ENCODE measurements around the gene SH3TC1. TPM values are rescaled to one million over a fixed set of nuclear protein-coding genes. Genes with fewer than 3 reads are reported as not detected.

The SH3TC1 gene
- total RNA-seq, 1 donor from 2014 or later = 1.2 TPM

DNA sequence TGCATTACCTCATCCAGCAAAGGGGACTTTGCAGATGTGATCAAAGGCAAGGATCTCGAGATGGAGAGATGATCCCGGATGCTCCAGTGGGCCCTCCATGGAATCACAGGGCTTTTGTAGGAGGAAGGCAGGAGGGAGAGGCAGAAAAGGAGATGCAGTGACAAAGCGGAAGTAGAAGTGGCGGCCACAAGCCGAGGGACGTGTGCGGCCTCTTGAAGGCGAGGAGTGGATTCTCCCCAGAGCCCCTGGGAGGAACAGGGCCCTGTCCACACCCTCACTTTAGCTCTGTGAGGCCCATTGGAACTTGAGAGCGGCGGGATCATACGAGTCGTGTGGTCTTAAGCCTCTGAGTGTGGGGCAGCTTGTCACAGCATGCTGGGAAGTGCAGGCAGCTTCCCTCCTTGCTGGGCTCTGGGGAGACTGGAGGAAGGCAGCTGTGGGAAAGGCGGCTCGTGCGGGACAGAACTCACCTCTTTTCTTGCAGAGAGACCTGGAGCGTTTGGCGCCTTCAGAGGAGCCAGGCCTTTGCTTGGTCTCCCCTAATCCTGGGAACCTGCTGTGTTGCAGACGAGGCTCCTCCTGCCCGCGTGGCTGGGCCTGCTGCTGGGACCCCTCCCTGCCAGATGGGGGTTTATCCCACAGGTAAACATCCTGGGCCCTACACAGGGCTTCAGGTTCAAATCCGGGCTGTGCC lies 10.2 kb downstream of the SH3TC1 start:
- TF ChIP-seq, protein P1, sequence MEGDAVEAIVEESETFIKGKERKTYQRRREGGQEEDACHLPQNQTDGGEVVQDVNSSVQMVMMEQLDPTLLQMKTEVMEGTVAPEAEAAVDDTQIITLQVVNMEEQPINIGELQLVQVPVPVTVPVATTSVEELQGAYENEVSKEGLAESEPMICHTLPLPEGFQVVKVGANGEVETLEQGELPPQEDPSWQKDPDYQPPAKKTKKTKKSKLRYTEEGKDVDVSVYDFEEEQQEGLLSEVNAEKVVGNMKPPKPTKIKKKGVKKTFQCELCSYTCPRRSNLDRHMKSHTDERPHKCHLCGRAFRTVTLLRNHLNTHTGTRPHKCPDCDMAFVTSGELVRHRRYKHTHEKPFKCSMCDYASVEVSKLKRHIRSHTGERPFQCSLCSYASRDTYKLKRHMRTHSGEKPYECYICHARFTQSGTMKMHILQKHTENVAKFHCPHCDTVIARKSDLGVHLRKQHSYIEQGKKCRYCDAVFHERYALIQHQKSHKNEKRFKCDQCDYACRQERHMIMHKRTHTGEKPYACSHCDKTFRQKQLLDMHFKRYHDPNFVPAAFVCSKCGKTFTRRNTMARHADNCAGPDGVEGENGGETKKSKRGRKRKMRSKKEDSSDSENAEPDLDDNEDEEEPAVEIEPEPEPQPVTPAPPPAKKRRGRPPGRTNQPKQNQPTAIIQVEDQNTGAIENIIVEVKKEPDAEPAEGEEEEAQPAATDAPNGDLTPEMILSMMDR (IDR thresholded peaks at IDR 0.05) = no peak
- no peaks in the 10 kb centered on the region for H3K4me1 Mint-ChIP-seq (ENCODE audit: low read depth)
- H3K9me3 Mint-ChIP-seq (ENCODE audit: low read depth) = no peaks in the 10 kb centered on the region
- H3K27me3 Mint-ChIP-seq (ENCODE audit: low read depth) = peaks cover 3% of the 10 kb centered on the region
- no peaks in the 10 kb centered on the region for H3K36me3 Mint-ChIP-seq (ENCODE audit: low read depth)
- DNase-seq (ENCODE audit: low spot score) = no peak
- H3K27ac Mint-ChIP-seq (ENCODE audit: unreplicated experiment) = no peak overlapping the region
- H3K4me3 Mint-ChIP-seq (ENCODE audit: unreplicated experiment) = no peak overlapping the region

DNA sequence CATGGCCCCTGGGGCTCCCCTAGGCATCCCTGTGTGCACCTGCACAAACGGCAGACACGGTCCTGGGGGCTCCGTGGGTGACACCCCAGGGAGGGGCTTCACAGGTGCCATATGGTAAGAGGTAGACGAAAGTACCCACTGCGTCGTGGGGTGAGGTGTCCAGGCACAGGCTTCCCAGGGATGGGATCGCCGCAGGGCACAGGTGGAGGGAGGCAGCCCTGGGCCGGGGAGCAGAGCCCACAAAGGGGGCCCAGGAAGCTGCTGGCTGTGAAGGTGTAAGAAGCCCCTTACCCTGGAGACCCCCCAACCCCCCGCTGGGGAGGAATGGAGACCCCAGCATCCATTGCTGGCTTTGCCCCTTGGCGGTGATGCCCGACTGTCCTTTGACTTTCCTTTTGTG lies 10.9 kb downstream of the SH3TC1 start:
- no peak for DNase-seq (ENCODE audit: low spot score)
- no peaks in the 10 kb centered on the region for H3K9me3 Mint-ChIP-seq (ENCODE audit: low read depth)
- no peaks in the 10 kb centered on the region for H3K36me3 Mint-ChIP-seq (ENCODE audit: low read depth)
- no peak overlapping the region for H3K4me3 Mint-ChIP-seq (ENCODE audit: unreplicated experiment)
- H3K4me1 Mint-ChIP-seq (ENCODE audit: low read depth) = peaks cover 3% of the 10 kb centered on the region
- H3K27ac Mint-ChIP-seq (ENCODE audit: unreplicated experiment) = no peak overlapping the region
- peaks cover 3% of the 10 kb centered on the region for H3K27me3 Mint-ChIP-seq (ENCODE audit: low read depth)
- TF ChIP-seq, protein P1 (IDR thresholded peaks at IDR 0.05) = no peak

DNA sequence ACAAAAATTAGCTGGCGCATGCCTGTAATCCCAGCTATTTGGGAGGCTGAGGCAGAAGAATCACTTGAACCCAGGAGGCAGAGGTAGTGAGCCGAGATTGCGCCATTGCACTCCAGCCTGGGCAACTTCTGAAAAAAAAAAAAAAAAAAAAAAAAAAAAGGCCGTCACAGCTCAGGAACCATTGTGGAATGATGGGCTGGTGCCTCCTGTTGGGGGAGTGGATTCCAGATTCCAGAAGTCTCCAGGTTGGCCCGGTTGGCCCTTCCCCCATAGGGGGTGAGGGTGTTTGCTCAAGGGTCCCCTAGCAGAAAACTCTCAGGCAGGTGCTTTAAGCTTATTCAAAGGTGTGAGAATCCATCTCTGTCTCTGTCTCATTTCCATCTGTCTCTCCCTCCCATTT lies 11.5 kb downstream of the SH3TC1 start:
- DNase-seq (ENCODE audit: low spot score) = no peak
- no peak overlapping the region for H3K4me3 Mint-ChIP-seq (ENCODE audit: unreplicated experiment)
- TF ChIP-seq, protein P1 (IDR thresholded peaks at IDR 0.05) = no peak
- H3K9me3 Mint-ChIP-seq (ENCODE audit: low read depth) = no peaks in the 10 kb centered on the region
- H3K4me1 Mint-ChIP-seq (ENCODE audit: low read depth) = peaks cover 8% of the 10 kb centered on the region
- H3K27me3 Mint-ChIP-seq (ENCODE audit: low read depth) = peaks cover 3% of the 10 kb centered on the region
- H3K27ac Mint-ChIP-seq (ENCODE audit: unreplicated experiment) = no peak overlapping the region
- no peaks in the 10 kb centered on the region for H3K36me3 Mint-ChIP-seq (ENCODE audit: low read depth)

DNA sequence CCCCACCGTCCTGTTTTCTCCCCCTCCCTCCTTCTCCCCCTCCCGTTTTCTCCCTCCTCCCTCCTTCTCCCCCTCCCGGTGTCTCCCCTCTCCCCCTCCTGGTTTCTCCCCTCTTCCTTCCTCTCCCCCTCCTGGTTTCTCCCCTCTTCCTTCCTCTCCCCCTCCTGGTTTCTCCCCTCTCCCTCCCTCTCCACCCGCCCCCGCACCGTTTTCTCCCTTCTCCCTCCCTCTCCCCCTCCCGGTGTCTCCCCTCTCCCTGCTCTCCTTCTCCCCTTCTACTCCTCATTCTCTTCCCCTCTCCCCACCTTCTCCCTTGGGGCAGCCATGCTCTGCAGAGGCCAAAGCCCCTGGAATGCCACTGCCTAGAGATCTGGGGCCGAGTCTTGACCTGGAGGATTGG lies 12.2 kb downstream of the SH3TC1 start:
- H3K27me3 Mint-ChIP-seq (ENCODE audit: low read depth) = peaks cover 3% of the 10 kb centered on the region
- TF ChIP-seq, protein P1 (IDR thresholded peaks at IDR 0.05) = no peak
- H3K4me3 Mint-ChIP-seq (ENCODE audit: unreplicated experiment) = no peak overlapping the region
- H3K4me1 Mint-ChIP-seq (ENCODE audit: low read depth) = peaks cover 8% of the 10 kb centered on the region
- H3K27ac Mint-ChIP-seq (ENCODE audit: unreplicated experiment) = no peak overlapping the region
- H3K9me3 Mint-ChIP-seq (ENCODE audit: low read depth) = no peaks in the 10 kb centered on the region
- no peaks in the 10 kb centered on the region for H3K36me3 Mint-ChIP-seq (ENCODE audit: low read depth)
- DNase-seq (ENCODE audit: low spot score) = no peak

DNA sequence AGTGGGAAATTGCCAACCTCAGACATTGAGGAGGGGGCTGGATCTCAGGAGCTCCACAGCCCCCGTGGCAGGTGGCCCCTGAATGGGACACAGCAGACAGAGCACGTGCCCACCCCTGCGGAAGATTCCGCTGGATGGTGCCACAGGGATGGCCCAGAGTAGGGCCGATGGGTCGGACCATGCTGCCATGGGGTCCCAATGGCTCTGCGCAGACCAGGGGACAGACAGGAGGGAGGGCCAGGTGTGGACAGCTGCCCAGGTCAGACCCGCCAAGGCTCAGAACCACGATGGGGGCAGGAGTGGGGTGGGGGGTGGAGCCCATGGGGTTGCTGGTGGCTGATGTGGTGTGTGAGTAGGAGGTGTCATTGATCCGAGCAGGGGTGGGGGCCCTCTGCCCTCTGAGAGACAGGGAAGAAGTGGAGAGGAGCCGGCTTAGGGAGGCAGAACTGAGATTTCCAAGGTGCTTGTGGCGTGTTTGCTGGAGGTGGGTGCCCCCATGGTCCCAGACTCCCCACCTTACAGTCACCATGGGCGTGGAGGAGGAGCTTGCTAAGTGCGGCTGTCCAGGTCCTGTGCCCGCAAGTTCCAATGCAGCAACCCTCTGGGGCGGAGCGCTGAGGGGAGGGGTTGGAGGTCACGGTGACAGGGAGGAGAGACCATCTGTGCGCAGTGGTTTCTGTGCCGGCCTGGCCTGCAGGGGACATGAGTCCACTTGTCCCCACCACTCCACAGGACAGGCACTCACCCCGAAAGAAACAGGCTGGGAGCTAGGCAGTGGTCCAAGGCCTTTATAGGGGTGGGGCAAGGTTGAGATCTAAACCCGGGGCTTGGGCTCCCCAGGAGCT lies 12.9 kb downstream of the SH3TC1 start:
- H3K4me3 Mint-ChIP-seq (ENCODE audit: unreplicated experiment) = no peak overlapping the region
- H3K9me3 Mint-ChIP-seq (ENCODE audit: low read depth) = no peaks in the 10 kb centered on the region
- peaks cover 8% of the 10 kb centered on the region for H3K4me1 Mint-ChIP-seq (ENCODE audit: low read depth)
- TF ChIP-seq, protein P1 (IDR thresholded peaks at IDR 0.05) = no peak
- H3K27me3 Mint-ChIP-seq (ENCODE audit: low read depth) = peaks cover 3% of the 10 kb centered on the region
- H3K27ac Mint-ChIP-seq (ENCODE audit: unreplicated experiment) = no peak overlapping the region
- DNase-seq (ENCODE audit: low spot score) = no peak
- H3K36me3 Mint-ChIP-seq (ENCODE audit: low read depth) = no peaks in the 10 kb centered on the region

Measured in chondrocyte (in vitro differentiated cells).